CD4-positive, alpha-beta T cell treated with Interleukin-15 for 4 hours (primary cell): ENCODE data around the gene SCN4A.
A peak's percentile ranks its signal among the peaks of the same experiment; 100 is the strongest.
"Not testable (repeated sequence)": the region's sequence is repeated elsewhere in the genome, so short reads cannot be mapped to it uniquely, and the experiment has no call there.

Source experiments
- DNase-seq: peaks from one replicate; pipeline ENCODE4 v3.0.0-alpha.2; 2020; ENCODE audit warnings: low spot score

The SCN4A gene

GRCh38 chr17:63916566-63917185 is 56.0 kb downstream of the SCN4A start:
- DNase-seq: peak; percentile 31

DNA sequence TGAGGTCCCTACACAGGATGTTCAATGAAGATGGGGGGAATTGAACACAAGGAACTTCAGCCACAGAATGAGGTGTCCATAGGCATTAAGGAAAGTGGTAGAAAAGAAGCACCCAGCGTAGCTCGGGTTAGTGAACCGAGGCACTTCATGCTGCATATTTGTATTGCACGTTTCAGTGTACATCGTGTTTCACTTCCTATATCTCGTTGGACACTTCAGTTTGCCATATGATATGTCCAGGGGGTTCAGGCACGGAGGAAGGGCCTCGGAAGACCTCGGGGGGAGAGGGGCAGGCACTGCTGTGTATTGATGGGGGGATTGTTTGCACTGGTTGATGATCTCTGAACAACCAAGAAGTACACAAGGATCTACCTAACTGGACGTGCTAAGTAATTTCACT is 57.0 kb downstream of the SCN4A start:
- not testable (repeated sequence) for DNase-seq

DNA sequence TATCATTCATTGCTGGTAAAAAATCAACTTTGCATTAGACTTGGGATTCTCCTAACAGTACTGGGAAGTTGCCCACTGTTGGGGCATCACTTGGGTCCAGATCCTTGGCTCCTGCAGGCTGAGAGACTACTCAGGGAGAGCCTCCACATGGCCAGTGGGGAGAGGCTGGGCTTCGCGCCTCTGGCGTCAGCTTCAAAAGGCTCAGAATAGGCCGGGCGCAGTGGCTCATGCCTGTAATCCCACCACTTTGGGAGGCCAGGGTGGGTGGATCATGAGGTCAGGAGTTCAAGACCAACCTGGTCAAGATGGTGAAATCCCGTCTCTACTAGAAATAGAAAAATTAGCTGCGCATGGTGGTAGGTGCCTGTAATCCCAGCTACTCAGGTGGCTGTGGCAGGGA is 58.2 kb downstream of the SCN4A start:
- no peak for DNase-seq

DNA sequence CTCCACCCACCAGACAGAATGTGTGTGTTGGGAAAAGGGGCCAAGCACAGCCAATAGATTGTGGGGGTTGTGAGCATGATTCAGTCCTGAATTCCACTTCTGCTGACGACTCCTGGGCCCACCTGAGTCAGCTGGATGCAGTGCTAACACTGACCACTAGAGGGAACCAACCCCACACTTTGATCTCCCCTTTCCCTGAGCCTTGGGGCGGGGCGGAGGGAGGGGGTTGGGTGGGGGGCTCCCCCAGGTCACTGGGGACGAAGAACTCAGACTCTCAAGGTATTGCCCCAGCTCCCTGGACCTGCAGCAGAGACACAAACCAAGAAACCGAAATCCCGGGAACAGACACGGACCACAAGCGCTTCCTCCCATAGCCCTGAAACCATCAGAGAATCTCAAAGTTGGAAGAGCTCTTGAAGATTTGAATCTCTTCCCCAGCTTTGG is 61.0 kb downstream of the SCN4A start:
- peak; percentile 59 for DNase-seq

DNA sequence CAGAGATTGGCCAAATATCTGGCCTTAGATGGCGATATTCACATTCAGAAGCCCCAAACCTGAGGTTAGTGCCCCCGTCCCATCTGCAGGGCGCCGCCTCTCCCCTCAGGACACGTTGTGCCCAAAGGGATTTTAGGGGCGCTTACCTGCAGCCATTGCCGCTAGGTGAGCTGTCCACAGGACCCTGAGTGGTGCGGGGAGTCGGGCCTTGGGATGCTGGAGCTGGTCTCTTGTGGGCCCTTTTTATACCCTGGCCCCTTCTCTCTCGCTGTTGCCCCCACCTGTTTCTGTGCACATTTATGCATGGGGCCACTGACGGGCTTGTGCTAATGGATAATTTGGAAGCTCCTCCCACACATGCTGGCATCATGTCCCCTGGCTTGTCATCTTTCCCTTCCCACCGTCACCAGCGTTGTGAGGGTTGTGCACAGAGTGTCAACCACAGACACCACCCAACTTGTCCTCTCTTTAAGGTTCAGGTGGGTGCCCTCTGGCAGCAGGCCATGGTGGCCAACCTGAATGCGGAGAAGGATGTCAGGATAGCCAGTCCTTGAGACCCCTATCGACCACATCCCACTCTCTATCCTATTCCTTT is 61.6 kb downstream of the SCN4A start, which contains the start of gene CSHL1:
CSHL1 (minus strand) TSS at position 218 of the 595 bp plus-strand sequence; CDS start at position 156, 62 bp downstream.
- no peak for DNase-seq

GRCh38 chr17:63910096-63910495 is 62.6 kb downstream of the SCN4A start:
- DNase-seq: no peak

GRCh38 chr17:63909586-63909985 is 63.1 kb downstream of the SCN4A start:
- not testable (repeated sequence) for DNase-seq

GRCh38 chr17:63907161-63907778 is 65.4 kb downstream of the SCN4A start:
- DNase-seq: not testable (repeated sequence)

GRCh38 chr17:63904796-63905195 is 67.9 kb downstream of the SCN4A start:
- not testable (repeated sequence) for DNase-seq

- peak; percentile 60 for DNase-seq
These were observed 68.9 kb downstream of the SCN4A start for GRCh38 chr17:63903787-63904201.

- DNase-seq: not testable (repeated sequence)
These were observed 70.7 kb downstream of the SCN4A start for GRCh38 chr17:63901971-63902370.

GRCh38 chr17:63898899-63899798 is 73.6 kb downstream of the SCN4A start:
- peak; percentile 60 for DNase-seq

GRCh38 chr17:63896524-63897354 is 76.0 kb downstream of the SCN4A start, which contains the start of gene CSH1:
Gene CSH1 (minus strand): TSS chr17:63896574. CDS start chr17:63896511, 63 bp downstream.
- not testable (repeated sequence) for DNase-seq

- not testable (repeated sequence) for DNase-seq
These were observed 77.9 kb downstream of the SCN4A start for GRCh38 chr17:63894821-63895220.

- DNase-seq: not testable (repeated sequence)
These were observed 78.7 kb downstream of the SCN4A start for GRCh38 chr17:63894021-63894420.

GRCh38 chr17:63892316-63893037 is 80.2 kb downstream of the SCN4A start:
- DNase-seq: not testable (repeated sequence)

DNA sequence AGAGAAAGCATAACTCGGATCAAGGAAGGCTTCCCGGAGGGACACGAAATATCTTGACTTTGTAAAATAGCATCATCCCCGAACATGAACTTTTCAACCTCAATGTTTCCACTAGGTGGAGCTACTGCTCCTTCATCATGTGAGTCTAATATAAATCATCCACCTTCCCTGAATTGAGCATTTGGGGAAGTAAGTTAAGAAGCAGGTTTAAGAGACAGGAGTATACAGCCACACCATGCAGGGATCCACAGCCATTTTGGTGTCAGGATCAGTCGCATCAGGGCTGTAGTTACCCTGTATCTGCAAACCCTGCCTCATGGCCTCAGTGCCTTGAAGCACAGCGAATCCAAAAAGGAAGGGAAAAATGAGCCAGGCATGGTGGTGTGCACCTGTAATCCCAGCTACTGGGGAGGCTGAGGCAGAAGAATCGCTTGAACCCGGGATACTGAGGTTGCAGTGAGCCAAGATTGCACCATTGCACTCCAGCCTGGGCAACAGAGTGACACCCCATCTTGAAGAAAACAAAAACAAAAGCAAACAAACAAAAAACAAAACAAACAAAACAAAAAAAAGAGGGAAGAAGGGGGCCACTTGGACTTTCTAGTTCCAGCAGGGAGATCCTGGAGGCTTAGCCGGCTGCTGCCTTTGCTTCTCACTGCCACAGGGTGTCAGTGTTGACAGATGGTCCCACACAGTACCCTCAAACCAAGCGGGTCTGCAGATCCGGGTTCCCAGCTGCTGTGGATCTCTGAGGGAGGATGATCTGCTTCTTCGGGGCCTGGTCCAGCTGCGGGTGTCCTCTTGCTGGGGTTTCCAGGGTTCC is 83.5 kb downstream of the SCN4A start:
- DNase-seq: peak; percentile 27
